PFSK-1 (cell line): ENCODE measurements around the gene FRMD3.

ENCODE experiments used
- FOXP2 ChIP-seq: optimal IDR thresholded peaks from 2 replicates; pipeline ENCODE3; 2011; ENCODE audit warnings: borderline replicate concordance, control low read depth, inconsistent platforms; ENCODE audit not compliant: insufficient read depth; ENCODE audit errors: extremely low read length, extremely low read depth
- POLR2AphosphoS5 ChIP-seq: IDR thresholded peaks from 2 replicates; pipeline ENCODE4 v1.6.1; 2012; ENCODE audit warnings: low read depth, mild to moderate bottlenecking, control low read depth, low read length, moderate library complexity
- SIN3A ChIP-seq: IDR thresholded peaks from 2 replicates; pipeline ENCODE4 v1.6.1; 2012; ENCODE audit warnings: mild to moderate bottlenecking, low read length, moderate library complexity, borderline replicate concordance; ENCODE audit not compliant: insufficient read depth
- TAF1 ChIP-seq: IDR thresholded peaks from 2 replicates; pipeline ENCODE4 v1.6.1; 2012; ENCODE audit warnings: low read length, control low read depth, borderline replicate concordance; ENCODE audit not compliant: insufficient read depth
- TF ChIP-seq, protein P1 (sequence below), 2 experiments: IDR thresholded peaks; 2 replicates each; pipeline versions ENCODE4 v1.6.1 to v1.8.0; 2011 to 2012; ENCODE audit warnings: low read depth in 2 of 2, low read length in 2 of 2, control low read depth in 1 of 2, inconsistent platforms in 1 of 2, mild to moderate bottlenecking in 1 of 2, moderate library complexity in 1 of 2; ENCODE audit not compliant: insufficient read depth in 1 of 2

FRMD3 gene

GRCh38 chr9:83422527-83422926 is 115.7 kb downstream of the FRMD3 start:
- TF ChIP-seq POLR2AphosphoS5, result no peak
- no peak for TF ChIP-seq SIN3A
- no peak for TF ChIP-seq TAF1
- no peak for TF ChIP-seq FOXP2
- TF ChIP-seq, protein P1, sequence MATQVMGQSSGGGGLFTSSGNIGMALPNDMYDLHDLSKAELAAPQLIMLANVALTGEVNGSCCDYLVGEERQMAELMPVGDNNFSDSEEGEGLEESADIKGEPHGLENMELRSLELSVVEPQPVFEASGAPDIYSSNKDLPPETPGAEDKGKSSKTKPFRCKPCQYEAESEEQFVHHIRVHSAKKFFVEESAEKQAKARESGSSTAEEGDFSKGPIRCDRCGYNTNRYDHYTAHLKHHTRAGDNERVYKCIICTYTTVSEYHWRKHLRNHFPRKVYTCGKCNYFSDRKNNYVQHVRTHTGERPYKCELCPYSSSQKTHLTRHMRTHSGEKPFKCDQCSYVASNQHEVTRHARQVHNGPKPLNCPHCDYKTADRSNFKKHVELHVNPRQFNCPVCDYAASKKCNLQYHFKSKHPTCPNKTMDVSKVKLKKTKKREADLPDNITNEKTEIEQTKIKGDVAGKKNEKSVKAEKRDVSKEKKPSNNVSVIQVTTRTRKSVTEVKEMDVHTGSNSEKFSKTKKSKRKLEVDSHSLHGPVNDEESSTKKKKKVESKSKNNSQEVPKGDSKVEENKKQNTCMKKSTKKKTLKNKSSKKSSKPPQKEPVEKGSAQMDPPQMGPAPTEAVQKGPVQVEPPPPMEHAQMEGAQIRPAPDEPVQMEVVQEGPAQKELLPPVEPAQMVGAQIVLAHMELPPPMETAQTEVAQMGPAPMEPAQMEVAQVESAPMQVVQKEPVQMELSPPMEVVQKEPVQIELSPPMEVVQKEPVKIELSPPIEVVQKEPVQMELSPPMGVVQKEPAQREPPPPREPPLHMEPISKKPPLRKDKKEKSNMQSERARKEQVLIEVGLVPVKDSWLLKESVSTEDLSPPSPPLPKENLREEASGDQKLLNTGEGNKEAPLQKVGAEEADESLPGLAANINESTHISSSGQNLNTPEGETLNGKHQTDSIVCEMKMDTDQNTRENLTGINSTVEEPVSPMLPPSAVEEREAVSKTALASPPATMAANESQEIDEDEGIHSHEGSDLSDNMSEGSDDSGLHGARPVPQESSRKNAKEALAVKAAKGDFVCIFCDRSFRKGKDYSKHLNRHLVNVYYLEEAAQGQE (IDR thresholded peaks at IDR 0.05; ENCODE audit: insufficient read depth in 1 of 2, low read depth in 2 of 2, low read length in 2 of 2), result no peak

- TF ChIP-seq SIN3A (no peak), POLR2AphosphoS5 (no peak), TAF1 (no peak), FOXP2 (no peak)
- TF ChIP-seq, protein P1 (IDR thresholded peaks at IDR 0.05; ENCODE audit: insufficient read depth in 1 of 2, low read depth in 2 of 2, low read length in 2 of 2), result no peak
Observed at GRCh38 chr9:83420486-83420885, 117.7 kb downstream of the FRMD3 start.

GRCh38 chr9:83419961-83420360 is 118.2 kb downstream of the FRMD3 start:
- TF ChIP-seq POLR2AphosphoS5 (no peak), TAF1 (no peak)

- TF ChIP-seq, protein P1 (IDR thresholded peaks at IDR 0.05; ENCODE audit: insufficient read depth in 1 of 2, low read depth in 2 of 2, low read length in 2 of 2), result no peak
- no peak for TF ChIP-seq FOXP2
- TF ChIP-seq SIN3A, result no peak
- no peak for TF ChIP-seq POLR2AphosphoS5
- TF ChIP-seq TAF1, result no peak
Observed at GRCh38 chr9:83418283-83418682, 119.9 kb downstream of the FRMD3 start.

DNA sequence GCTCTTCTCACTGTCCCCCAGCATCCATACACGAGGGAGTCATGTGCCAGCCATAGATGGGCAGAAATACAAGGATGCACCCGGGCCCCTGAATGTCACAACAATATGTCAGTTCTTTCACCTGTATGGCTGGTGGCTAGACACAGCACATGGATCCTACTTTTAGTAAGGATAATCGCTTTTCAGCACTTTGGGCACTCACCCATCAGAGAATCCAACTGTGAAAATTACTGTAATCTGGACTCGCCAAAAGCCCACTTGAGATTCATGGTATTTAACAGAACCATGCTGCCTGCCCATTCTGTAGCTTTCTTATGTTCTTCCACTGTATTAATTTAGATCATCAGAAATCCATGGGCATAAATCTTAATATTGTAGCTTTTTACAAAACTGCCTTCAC is 124.8 kb downstream of the FRMD3 start:
- TF ChIP-seq TAF1, result no peak
- no peak for TF ChIP-seq FOXP2
- no peak for TF ChIP-seq POLR2AphosphoS5
- no peak for TF ChIP-seq SIN3A
- TF ChIP-seq, protein P1 (IDR thresholded peaks at IDR 0.05; ENCODE audit: insufficient read depth in 1 of 2, low read depth in 2 of 2, low read length in 2 of 2), result no peak

DNA sequence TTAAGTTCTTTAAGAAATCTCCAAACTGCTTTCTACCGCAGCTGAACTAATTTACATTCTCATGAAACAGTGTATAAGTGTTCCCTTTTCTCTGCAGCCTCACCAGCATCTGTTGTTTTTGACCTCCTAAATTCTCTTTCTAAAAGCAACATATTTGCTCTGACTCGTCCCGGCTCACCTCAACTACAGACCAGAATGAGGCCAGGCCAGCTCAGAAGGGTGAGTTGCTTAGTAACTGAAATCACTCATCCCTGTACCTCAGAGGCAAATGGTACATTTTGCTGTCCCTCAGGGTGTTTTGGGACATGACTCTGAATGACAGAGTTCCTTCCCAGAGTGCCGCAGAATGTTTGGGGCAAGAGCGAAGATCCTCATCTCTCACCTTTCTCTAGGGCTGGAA is 127.5 kb downstream of the FRMD3 start:
- TF ChIP-seq TAF1 (no peak), POLR2AphosphoS5 (no peak), SIN3A (no peak), FOXP2 (no peak)
- TF ChIP-seq, protein P1 (IDR thresholded peaks at IDR 0.05; ENCODE audit: insufficient read depth in 1 of 2, low read depth in 2 of 2, low read length in 2 of 2), result no peak
